RCC 7860 (cell line): ENCODE data around the gene KLHL29.

Experiments used
- DNase-seq: peaks from one replicate; pipeline ENCODE4 v3.0.0-alpha.2; 2015; ENCODE audit warnings: low spot score
- FAIRE-seq: peaks from 2 replicates; lab custom pipeline; 2012; peaks lifted over from hg19 to GRCh38; lab: Jason Lieb, UNC

KLHL29 gene

GRCh38 chr2:23526835-23527790, 142.1 kb downstream of the KLHL29 start:
- DNase-seq = no peak
- FAIRE-seq = no peak

- FAIRE-seq = no peak
- no peak for DNase-seq
Observed at GRCh38 chr2:23528171-23528570, 143.2 kb downstream of the KLHL29 start.

GRCh38 chr2:23528690-23529089, 143.7 kb downstream of the KLHL29 start:
- FAIRE-seq (no peak), DNase-seq (no peak)

GRCh38 chr2:23529659-23530058, 144.7 kb downstream of the KLHL29 start:
- DNase-seq (no peak), FAIRE-seq (no peak)

- DNase-seq (no peak), FAIRE-seq (no peak)
Observed at GRCh38 chr2:23530206-23530908, 145.4 kb downstream of the KLHL29 start.

GRCh38 chr2:23530909-23531276, 145.9 kb downstream of the KLHL29 start:
- FAIRE-seq (no peak), DNase-seq (no peak)

- DNase-seq = no peak
- no peak for FAIRE-seq
Observed at GRCh38 chr2:23531280-23531679, 146.3 kb downstream of the KLHL29 start.

- no peak for FAIRE-seq
Observed at GRCh38 chr2:23531881-23532280, 146.9 kb downstream of the KLHL29 start.

GRCh38 chr2:23532391-23533337, 147.7 kb downstream of the KLHL29 start:
- DNase-seq (no peak), FAIRE-seq (no peak)

More at GRCh38 chr2:23531881-23532280, 146.9 kb downstream of the KLHL29 start:
- DNase-seq = no peak

- DNase-seq (no peak), FAIRE-seq (no peak)
Observed at GRCh38 chr2:23533338-23533695, 148.3 kb downstream of the KLHL29 start.

GRCh38 chr2:23534771-23535170, 149.8 kb downstream of the KLHL29 start:
- no peak for FAIRE-seq
- no peak for DNase-seq

GRCh38 chr2:23536326-23536725, 151.3 kb downstream of the KLHL29 start:
- DNase-seq (no peak), FAIRE-seq (no peak)

GRCh38 chr2:23537991-23538390, 153.0 kb downstream of the KLHL29 start:
- DNase-seq = no peak
- no peak for FAIRE-seq

- FAIRE-seq (no peak), DNase-seq (no peak)
Observed at GRCh38 chr2:23538566-23538965, 153.6 kb downstream of the KLHL29 start.

- no peak for DNase-seq
- no peak for FAIRE-seq
Observed at GRCh38 chr2:23540804-23541360, 155.9 kb downstream of the KLHL29 start.

GRCh38 chr2:23541503-23542229, 156.7 kb downstream of the KLHL29 start:
- FAIRE-seq = no peak
- no peak for DNase-seq

- no peak for DNase-seq
- no peak for FAIRE-seq
Observed at GRCh38 chr2:23542230-23542789, 157.3 kb downstream of the KLHL29 start.

- no peak for DNase-seq
- FAIRE-seq = no peak
Observed at GRCh38 chr2:23543302-23543701, 158.3 kb downstream of the KLHL29 start.

GRCh38 chr2:23543728-23544127, 158.7 kb downstream of the KLHL29 start:
- DNase-seq = no peak
- no peak for FAIRE-seq
